Thyroid gland (tissue), 4 donors: ENCODE measurements around the gene FDCSP. TPM values are rescaled to one million over a fixed set of nuclear protein-coding genes. Genes with fewer than 3 reads are reported as not detected.
A peak's percentile ranks its signal among the peaks of the same experiment; 100 is the strongest.

Experiments
- DNase-seq, 2 donors: peaks; one replicate each; pipeline ENCODE4 v3.0.0-alpha.2; 2019
- H3K27ac ChIP-seq, 3 donors: fragments of 200-600 bp; sonication (generic); 1 replicate in 2 of 3; 2 replicates in 1 of 3; pipeline ENCODE4 v1.5.1; 2016 to 2019; ENCODE audit warnings: mild to moderate bottlenecking in 1 of 3, moderate library complexity in 1 of 3
- H3K27me3 ChIP-seq: fragments of 200-600 bp; sonication (generic); one replicate; pipeline ENCODE4 v1.5.1; 2019
- H3K36me3 ChIP-seq, 2 donors: fragments of 200-600 bp; sonication (generic); one replicate each; pipeline ENCODE4 v1.5.1; 2016 to 2019
- H3K4me1 ChIP-seq, 2 donors: fragments of 200-600 bp; sonication (generic); one replicate each; pipeline ENCODE4 v1.5.1; 2017 to 2019
- H3K4me3 ChIP-seq, 3 donors: fragments of 200-600 bp; sonication (generic); replicated peaks in 1 of 3; 1 replicate in 2 of 3; 2 replicates in 1 of 3; pipeline ENCODE4 v1.5.1; 2016; ENCODE audit warnings: mild to moderate bottlenecking in 1 of 3
- H3K9me3 ChIP-seq: fragments of 200-600 bp; sonication (generic); one replicate; pipeline ENCODE4 v1.5.1; 2017
- POLR2A ChIP-seq, 2 donors: fragments of 450-650 bp; IDR thresholded peaks; one replicate each; pipeline ENCODE4 v1.6.1; 2017; ENCODE audit warnings: antibody characterized with exemption in 2 of 2, mild to moderate bottlenecking in 2 of 2, moderate library complexity in 1 of 2
- WGBS, 2 donors: methylation state at CpG; one replicate each; pipeline ENCODE4 v1.1.5; 2017; 5-methylcytosine and 5-hydroxymethylcytosine counted together
- intact Hi-C: fragments of 100-400 bp; cut with DNase I; formaldehyde crosslinking; loops from one replicate; pipeline ENCODE4 v1.15.1; 2023
- total RNA-seq, 4 donors: library from RNA; depleted of rRNA; stranded (reverse); fragments of >200 nt; gene quantifications; one replicate each; pipeline ENCODE4 v1.2.3, GENCODE V29; 2016
- TF ChIP-seq, protein P1 (sequence below), 6 experiments: fragments of 200-600 bp in 3 of 6; fragments of 450-650 bp in 3 of 6; sonication (generic) in 3 of 6; IDR thresholded peaks; one replicate each; pipeline ENCODE4 v1.5.1; 2016 to 2019; ENCODE audit warnings: antibody characterized with exemption in 6 of 6, mild to moderate bottlenecking in 2 of 6, inconsistent platforms in 1 of 6, moderate library complexity in 1 of 6

Gene FDCSP
- total RNA-seq, 4 donors from 2014 or later: not detected

DNA sequence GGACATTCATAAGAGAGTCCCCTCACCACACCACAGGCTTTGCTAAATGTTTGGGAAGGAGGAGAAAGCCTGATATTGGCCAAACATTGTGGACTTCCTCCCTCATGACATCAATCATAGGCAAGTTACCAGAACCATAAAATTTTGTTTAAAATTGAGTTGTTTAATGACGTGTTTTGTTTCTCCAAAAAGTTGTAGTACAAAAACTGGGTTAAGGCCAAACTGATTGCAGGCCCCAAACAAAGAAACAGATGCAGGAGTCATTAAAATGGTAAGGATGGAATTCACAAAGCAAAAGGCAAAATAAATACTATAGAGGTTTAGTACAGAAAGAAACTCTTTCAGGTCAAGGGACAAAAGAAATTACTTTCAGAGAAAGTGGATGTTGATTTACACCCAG lies 34.3 kb upstream of the FDCSP start:
- WGBS, 2 donors: 22 to 28% methylated on average over 1 of the region's 1 CpG
- intact Hi-C loops: no loop called here
- Histone ChIP-seq H3K36me3 (no peaks in the 10 kb centered on the region), H3K27ac (peak overlapping the region; percentile 68 to 72 (median 71)), H3K4me3 (no peak overlapping the region), H3K9me3 (no peaks in the 10 kb centered on the region), H3K4me1 (peaks cover 18 to 29% of the 10 kb centered on the region in 2 donors), H3K27me3 (no peaks in the 10 kb centered on the region)
- TF ChIP-seq, protein P1, sequence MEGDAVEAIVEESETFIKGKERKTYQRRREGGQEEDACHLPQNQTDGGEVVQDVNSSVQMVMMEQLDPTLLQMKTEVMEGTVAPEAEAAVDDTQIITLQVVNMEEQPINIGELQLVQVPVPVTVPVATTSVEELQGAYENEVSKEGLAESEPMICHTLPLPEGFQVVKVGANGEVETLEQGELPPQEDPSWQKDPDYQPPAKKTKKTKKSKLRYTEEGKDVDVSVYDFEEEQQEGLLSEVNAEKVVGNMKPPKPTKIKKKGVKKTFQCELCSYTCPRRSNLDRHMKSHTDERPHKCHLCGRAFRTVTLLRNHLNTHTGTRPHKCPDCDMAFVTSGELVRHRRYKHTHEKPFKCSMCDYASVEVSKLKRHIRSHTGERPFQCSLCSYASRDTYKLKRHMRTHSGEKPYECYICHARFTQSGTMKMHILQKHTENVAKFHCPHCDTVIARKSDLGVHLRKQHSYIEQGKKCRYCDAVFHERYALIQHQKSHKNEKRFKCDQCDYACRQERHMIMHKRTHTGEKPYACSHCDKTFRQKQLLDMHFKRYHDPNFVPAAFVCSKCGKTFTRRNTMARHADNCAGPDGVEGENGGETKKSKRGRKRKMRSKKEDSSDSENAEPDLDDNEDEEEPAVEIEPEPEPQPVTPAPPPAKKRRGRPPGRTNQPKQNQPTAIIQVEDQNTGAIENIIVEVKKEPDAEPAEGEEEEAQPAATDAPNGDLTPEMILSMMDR (IDR thresholded peaks at IDR 0.05): no peak
- TF ChIP-seq POLR2A (IDR thresholded peaks at IDR 0.05): no peak
- no peak for DNase-seq

DNA sequence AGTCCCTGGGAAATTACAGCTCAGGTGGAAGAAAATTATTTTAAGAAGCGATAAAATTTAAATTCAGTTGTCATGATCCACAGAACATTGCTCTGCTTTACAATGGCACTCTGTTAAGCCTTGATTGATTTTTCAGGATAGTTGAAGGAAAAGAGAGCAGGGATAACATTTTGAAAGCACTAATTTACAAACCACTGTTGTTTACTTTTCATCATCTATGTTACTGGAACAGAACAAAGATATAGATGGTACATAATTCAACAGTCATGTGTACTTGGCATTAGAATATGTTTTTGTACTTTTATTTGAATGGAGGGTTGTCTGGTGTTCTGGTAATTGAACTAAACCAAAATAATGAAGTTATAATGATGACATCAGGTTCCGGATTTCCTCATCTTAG lies 33.0 kb upstream of the FDCSP start:
- H3K27ac ChIP-seq: no peak overlapping the region
- no peaks in the 10 kb centered on the region for H3K9me3 ChIP-seq
- H3K4me1 ChIP-seq: peaks cover 27 to 30% of the 10 kb centered on the region in 2 donors
- TF ChIP-seq POLR2A (IDR thresholded peaks at IDR 0.05): no peak
- TF ChIP-seq, protein P1 (IDR thresholded peaks at IDR 0.05): no peak
- intact Hi-C loops: no loop called here
- 95 to 99% methylated on average over 2 of the region's 2 CpGs for WGBS, 2 donors
- no peaks in the 10 kb centered on the region for H3K36me3 ChIP-seq
- no peak for DNase-seq
- H3K27me3 ChIP-seq: no peaks in the 10 kb centered on the region
- no peak overlapping the region for H3K4me3 ChIP-seq

DNA sequence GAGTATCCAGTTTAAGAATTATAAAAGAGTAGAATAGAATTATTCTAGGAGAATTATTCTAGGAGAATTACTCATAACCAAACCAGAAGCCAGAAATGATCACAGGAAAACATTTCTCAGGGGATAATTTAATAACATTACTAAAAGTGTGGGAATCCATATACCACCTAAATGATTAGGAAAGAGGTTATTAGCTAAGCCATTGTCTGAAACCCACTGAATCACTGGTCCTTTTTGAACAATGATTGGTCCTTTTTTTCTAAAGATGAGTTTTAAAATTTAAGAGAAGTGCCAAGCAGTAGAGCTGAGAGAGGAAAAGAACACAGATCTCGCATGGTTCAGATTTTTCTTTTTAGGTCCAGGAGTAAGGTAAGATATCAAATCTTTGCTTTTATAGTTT lies 30.5 kb upstream of the FDCSP start, which contains the start of gene ODAM:
ODAM (plus strand) TSS at position 301 of the 400 bp plus-strand sequence. CDS start 819 bp downstream, outside the sequence.
- Histone ChIP-seq H3K36me3 (no peaks in the 10 kb centered on the region), H3K9me3 (no peaks in the 10 kb centered on the region), H3K27ac (peak within 1 kb of the TSS in 1 of 3 donors; percentile 32), H3K4me1 (peaks cover 21 to 29% of the 10 kb centered on the region in 2 donors), H3K27me3 (no peaks in the 10 kb centered on the region), H3K4me3 (no peak within 1 kb of the TSS)
- TF ChIP-seq, protein P1 (IDR thresholded peaks at IDR 0.05): no peak
- no peak for TF ChIP-seq POLR2A (IDR thresholded peaks at IDR 0.05)
- 74 to 90% methylated on average over 1 of the region's 1 CpG for WGBS, 2 donors
- DNase-seq: no peak
- intact Hi-C loops: no loop called here

DNA sequence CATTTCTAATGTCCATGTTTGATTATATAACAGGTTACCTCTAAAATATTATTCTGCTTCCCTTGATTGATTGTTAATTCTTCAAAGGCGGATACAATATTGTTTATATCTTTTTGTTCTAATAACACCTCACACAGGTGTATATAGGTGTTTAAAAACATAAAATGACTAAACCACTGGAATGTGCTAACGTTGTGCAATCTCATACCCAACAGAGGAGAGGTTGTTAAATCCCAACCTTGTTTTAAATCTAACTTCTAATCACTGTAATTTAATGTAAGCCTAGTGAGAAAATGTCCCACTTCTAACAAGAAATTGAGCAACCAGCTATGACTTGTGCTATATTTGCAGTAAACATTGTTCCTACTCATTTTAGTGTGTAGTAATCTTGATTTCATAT lies 29.1 kb upstream of the FDCSP start:
- 75 to 78% methylated on average over 2 of the region's 2 CpGs for WGBS, 2 donors
- no peak for DNase-seq
- intact Hi-C loops: no loop called here
- Histone ChIP-seq H3K4me3 (no peak overlapping the region), H3K27me3 (no peaks in the 10 kb centered on the region), H3K9me3 (no peaks in the 10 kb centered on the region), H3K36me3 (no peaks in the 10 kb centered on the region), H3K4me1 (peaks cover 14 to 22% of the 10 kb centered on the region in 2 donors), H3K27ac (peak overlapping the region; percentile 43 to 77 (median 45))
- no peak for TF ChIP-seq POLR2A (IDR thresholded peaks at IDR 0.05)
- TF ChIP-seq, protein P1 (IDR thresholded peaks at IDR 0.05): no peak

DNA sequence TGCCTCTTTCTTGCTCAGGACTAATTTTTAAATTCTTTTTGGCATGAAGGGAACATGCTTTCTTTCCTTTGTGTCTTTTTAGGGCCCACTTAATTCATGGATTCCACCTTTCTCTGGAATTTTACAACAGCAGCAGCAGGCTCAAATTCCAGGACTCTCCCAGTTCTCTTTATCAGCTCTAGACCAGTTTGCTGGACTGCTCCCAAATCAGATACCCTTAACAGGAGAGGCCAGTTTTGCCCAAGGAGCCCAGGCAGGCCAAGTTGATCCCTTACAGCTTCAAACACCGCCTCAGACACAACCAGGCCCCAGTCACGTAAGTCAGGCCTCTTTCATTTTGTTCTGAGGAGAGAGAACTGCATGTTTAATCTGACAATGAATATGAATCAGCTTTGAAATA lies 28.1 kb upstream of the FDCSP start:
- Histone ChIP-seq H3K27ac (peak overlapping the region; percentile 43 to 77 (median 45)), H3K4me1 (peaks cover 14 to 22% of the 10 kb centered on the region in 2 donors), H3K27me3 (no peaks in the 10 kb centered on the region), H3K9me3 (no peaks in the 10 kb centered on the region), H3K36me3 (no peaks in the 10 kb centered on the region), H3K4me3 (no peak overlapping the region)
- peak; percentile 67 to 70 for DNase-seq
- TF ChIP-seq, protein P1 (IDR thresholded peaks at IDR 0.05): no peak
- no peak for TF ChIP-seq POLR2A (IDR thresholded peaks at IDR 0.05)
- intact Hi-C loops: no loop called here
- WGBS, 2 donors: 37 to 49% methylated on average over 2 of the region's 2 CpGs
